GM13977 (cell line): Measurements from ENCODE around the gene ECM1.

ENCODE experiments used
- DNase-seq: peaks from one replicate; pipeline ENCODE4 v3.0.0; 2012; ENCODE audit warnings: low spot score
- in situ Hi-C: fragments of 300-500 bp; cut with MboI; formaldehyde crosslinking; loops from one replicate; pipeline ENCODE4 v1.12.0; 2022; ENCODE audit warnings: low sequenced_read_pairs, low pct_unique_long_range_greater_than_20kb, mixed read lengths, inconsistent platforms; ENCODE audit not compliant: unreplicated experiment
- TF ChIP-seq, protein P1 (sequence below): IDR thresholded peaks from 2 replicates; pipeline ENCODE4 v1.5.1; 2012; ENCODE audit warnings: mild to moderate bottlenecking, control low read depth; ENCODE audit not compliant: insufficient read depth; ENCODE audit errors: extremely low read depth, missing control alignments

The ECM1 gene

DNA sequence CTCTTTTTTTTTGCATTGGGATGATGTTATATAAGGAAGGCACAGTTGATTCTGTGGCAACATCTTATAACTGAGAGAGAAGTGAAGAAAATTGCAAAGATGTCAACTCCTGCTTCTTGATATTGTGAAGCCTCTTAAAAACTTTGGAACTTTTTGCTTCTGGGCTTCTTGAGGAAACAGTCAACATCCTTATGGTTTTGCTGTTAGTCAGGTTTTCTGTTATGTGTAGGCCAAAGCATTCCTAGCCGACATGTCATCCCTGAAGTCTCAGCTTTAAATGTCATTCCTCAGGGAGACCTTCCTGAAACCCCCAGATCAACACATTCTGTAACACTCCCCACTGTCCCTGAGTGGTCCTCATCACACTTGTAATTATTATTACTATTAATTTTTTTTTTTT is 20.3 kb downstream of the ECM1 start:
- DNase-seq, result no peak
- in situ Hi-C loops, result loop anchor here (25.0 kb wide), 1 partner anchor 266 kb away; the partner anchor contains the start of genes APH1A, C1orf54 and CA14
- TF ChIP-seq, protein P1, sequence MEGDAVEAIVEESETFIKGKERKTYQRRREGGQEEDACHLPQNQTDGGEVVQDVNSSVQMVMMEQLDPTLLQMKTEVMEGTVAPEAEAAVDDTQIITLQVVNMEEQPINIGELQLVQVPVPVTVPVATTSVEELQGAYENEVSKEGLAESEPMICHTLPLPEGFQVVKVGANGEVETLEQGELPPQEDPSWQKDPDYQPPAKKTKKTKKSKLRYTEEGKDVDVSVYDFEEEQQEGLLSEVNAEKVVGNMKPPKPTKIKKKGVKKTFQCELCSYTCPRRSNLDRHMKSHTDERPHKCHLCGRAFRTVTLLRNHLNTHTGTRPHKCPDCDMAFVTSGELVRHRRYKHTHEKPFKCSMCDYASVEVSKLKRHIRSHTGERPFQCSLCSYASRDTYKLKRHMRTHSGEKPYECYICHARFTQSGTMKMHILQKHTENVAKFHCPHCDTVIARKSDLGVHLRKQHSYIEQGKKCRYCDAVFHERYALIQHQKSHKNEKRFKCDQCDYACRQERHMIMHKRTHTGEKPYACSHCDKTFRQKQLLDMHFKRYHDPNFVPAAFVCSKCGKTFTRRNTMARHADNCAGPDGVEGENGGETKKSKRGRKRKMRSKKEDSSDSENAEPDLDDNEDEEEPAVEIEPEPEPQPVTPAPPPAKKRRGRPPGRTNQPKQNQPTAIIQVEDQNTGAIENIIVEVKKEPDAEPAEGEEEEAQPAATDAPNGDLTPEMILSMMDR, result no peak

DNA sequence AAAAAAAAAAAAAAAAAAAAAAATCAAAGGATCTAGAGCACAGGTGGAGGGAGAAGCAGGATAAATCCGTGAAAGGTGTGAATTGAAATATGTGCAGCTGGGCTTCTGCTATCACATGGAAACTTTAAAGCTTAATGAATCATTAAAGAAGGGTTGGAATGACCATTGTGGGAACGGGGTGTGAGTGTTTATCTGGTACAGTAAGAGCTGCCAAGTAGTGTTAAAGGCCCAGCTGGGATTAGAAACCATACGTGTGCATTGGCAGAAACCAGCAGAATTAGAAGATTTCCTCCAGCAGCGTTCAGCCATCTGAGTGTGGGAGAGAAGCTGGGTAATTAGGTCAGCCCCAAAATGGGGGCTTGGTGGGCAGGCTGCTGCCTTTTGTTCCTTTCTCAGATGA is 21.1 kb downstream of the ECM1 start:
- TF ChIP-seq, protein P1, result no peak
- in situ Hi-C loops, result loop anchor here (25.0 kb wide), 1 partner anchor 267 kb away; the partner anchor contains the start of genes APH1A, C1orf54 and CA14

DNA sequence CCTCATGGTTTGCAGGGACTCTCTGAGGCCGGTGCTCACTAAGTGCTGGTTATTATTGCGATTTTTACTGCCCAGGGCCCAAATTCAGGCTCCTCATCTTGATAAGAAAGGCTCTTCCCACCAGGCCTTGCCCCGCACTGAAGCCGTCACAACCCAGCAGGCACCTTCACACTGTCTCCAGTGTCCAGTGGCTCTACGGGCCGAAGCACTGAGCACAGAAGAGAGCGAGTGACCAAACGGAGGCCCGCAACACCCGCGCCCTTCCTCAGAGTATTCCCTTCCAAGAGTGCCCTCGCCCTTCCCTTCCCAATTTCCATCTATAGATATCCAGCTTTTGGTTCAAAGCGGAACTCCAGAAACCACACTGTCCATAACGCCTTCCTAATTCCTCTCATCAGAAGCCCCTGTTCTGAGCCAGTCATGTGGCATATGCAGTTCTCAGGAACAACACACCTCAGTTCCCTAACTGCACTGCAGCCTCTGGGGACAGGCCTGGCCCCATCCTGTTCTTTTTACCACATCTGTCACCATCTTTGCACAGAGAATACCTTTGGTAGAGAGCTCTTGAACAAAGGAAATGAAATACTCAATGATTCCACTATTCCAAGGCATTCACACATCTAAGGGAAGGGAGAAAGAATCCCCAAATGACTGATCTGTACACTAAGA is 22.7 kb downstream of the ECM1 start:
- TF ChIP-seq, protein P1, result no peak

More for the DNA sequence above, 21.1 kb downstream of the ECM1 start:
- DNase-seq, result no peak

DNA sequence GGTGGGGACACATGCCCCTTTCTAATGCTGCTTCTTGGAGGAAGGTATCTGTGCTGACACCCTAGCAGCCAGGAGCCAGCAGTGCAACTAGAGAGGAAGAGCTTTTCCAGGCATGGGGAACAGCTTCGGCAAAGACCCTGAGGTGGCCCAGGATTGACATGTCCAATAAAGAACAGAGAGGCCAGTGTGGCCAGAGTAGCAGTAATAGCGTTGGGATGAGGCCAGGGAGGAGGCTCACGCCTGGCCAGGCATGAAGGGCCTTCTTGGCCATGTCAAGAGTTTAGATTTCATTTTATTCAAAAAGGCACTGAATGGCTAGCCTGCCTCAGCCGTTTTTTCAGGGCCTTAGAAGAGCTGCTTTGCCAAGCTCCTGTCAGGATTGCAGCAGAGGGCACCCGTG is 25.0 kb downstream of the ECM1 start:
- no peak for DNase-seq
- in situ Hi-C loops, result loop anchor here (10.0 to 25.0 kb wide), 2 partner anchors 68 to 271 kb away; partner anchors contain the start of genes APH1A, C1orf54 and CA14
- TF ChIP-seq, protein P1, result no peak

More for the DNA sequence above, 22.7 kb downstream of the ECM1 start:
- in situ Hi-C loops, result loop anchor here (10.0 to 25.0 kb wide), 2 partner anchors 66 to 268 kb away; partner anchors contain the start of genes APH1A, C1orf54 and CA14
- no peak for DNase-seq

DNA sequence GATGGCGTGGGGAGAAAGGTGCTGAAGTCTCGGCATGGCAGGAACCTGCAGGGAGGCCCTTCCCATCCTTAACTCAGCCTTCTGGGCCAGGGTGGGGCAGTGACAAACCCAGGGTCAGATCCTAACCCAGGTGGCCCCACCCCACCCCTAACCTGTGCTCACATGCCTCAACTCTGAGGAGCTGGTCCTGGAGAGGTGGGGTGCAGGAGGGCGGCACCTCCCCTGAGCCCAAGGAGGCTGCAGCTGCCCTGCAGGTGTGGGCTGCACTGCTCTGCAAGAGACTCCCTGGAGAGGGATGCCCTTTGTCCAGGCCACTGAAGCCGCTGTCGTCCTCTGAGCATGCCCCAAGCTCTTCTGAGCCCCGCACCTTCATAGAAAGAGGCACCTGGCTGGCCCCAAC is 26.1 kb downstream of the ECM1 start:
- TF ChIP-seq, protein P1, result no peak
- no peak for DNase-seq
- in situ Hi-C loops, result loop anchor here (10.0 to 25.0 kb wide), 2 partner anchors 69 to 272 kb away; partner anchors contain the start of genes APH1A, C1orf54 and CA14

DNA sequence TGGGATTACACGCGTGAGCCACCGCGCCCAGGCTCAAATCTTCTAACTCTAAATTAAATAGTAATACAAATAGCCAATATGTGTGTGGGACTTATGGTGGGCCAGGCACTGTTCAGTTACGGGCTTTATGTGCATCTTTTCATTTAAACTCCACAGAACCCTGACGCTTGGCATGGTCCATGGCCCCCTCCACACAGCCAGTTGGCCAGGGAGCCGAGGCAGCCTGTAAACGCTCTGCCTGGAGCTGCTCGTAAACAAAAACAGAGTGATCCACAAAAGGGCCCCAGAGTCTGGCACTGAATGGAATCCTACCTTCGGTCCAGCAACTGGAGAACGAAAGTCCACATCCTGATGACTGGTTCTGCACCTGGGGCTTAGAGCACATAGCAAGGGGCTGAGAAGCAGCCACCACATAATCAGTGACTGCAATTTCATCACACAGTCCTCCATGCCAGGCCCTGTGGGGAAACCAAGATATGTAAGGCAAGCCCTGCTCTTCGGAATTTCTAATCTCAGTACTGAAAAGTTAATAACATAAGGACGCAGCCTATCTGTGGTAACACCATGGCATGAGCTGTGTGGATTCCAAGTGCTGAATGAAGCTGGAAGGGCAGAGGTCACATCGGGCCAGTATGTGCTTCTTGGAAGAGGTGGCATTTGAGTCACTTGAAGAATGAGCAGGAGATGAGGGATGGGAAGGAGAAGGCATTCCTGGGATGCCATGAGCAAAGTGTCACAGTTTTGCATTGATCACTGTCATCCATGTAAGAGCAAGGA is 27.8 kb downstream of the ECM1 start:
- TF ChIP-seq, protein P1, result no peak
- no peak for DNase-seq
- in situ Hi-C loops, result loop anchor here (10.0 to 25.0 kb wide), 2 partner anchors 71 to 273 kb away; partner anchors contain the start of genes APH1A, C1orf54 and CA14
